GM20000 (cell line): Measurements from ENCODE around the gene ZNF823.

Source experiments
- DNase-seq: peaks from one replicate; pipeline ENCODE4 v3.0.0; 2012; ENCODE audit warnings: low spot score
- TF ChIP-seq, protein P1 (sequence below): IDR thresholded peaks from 2 replicates; pipeline ENCODE4 v1.5.1; 2012; ENCODE audit warnings: mild to moderate bottlenecking, control low read depth; ENCODE audit errors: extremely low read depth, missing control alignments

ZNF823 gene

DNA sequence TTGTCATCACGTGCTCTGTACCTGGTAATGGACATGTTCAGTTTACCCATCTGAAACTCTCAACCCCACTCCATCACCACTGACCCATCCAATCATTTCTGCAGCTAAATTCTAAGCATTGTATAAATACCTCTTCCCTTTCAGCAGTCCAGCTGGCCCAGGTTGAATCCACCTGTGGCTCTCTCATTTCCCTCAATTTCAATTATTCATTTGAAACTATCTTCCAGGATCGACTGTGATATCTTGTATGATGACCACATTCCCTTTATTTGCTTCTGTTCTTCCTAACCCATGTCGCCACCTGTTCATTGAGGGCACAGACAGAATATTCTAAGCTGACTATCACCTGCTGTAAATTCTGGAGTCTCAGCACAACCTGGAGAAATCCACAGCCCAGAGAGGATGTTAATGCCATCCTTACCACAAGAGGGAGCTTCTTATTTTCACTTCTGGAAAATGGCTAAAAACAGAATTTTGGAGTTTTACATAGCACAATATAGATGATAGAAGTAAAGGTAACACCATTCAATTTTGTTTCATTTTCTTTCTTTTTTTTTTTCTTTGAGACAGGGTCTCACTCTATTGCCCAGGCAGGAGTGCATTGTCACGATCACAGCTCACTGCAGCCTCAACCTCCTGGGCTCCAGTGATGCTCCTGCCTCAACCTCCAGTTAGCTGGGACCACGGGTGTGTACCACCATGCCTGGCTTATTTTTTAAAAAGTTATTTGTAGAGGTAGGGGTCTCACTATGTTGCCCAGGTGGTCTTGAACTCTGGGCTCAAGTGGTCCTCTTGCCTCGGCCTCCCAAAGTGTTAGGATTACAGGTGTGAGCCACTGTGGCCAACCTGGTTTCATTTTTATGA is 38.6 kb downstream of the ZNF823 start:
- TF ChIP-seq, protein P1, sequence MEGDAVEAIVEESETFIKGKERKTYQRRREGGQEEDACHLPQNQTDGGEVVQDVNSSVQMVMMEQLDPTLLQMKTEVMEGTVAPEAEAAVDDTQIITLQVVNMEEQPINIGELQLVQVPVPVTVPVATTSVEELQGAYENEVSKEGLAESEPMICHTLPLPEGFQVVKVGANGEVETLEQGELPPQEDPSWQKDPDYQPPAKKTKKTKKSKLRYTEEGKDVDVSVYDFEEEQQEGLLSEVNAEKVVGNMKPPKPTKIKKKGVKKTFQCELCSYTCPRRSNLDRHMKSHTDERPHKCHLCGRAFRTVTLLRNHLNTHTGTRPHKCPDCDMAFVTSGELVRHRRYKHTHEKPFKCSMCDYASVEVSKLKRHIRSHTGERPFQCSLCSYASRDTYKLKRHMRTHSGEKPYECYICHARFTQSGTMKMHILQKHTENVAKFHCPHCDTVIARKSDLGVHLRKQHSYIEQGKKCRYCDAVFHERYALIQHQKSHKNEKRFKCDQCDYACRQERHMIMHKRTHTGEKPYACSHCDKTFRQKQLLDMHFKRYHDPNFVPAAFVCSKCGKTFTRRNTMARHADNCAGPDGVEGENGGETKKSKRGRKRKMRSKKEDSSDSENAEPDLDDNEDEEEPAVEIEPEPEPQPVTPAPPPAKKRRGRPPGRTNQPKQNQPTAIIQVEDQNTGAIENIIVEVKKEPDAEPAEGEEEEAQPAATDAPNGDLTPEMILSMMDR, result peak; percentile 52
- DNase-seq, result peak; percentile 31

DNA sequence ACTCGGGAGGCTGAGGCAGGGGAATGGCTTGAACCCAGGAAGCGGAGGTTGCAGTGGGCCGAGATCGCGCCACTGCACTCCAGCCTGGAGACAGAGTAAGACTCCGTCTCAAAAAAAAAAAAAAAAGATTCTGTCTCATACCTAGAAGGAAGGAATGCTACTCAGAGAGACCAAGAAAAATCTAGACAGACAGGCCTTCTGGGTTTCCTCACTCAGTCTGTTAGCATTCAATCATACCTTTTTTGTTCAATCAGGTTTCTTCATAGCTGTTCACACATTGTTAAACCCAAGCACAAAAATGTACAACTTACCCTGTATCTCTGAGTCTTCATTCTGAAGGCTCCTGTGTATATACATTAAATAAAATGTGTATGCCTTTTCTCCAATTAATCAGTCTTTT is 40.5 kb downstream of the ZNF823 start:
- TF ChIP-seq, protein P1, result no peak
- no peak for DNase-seq

DNA sequence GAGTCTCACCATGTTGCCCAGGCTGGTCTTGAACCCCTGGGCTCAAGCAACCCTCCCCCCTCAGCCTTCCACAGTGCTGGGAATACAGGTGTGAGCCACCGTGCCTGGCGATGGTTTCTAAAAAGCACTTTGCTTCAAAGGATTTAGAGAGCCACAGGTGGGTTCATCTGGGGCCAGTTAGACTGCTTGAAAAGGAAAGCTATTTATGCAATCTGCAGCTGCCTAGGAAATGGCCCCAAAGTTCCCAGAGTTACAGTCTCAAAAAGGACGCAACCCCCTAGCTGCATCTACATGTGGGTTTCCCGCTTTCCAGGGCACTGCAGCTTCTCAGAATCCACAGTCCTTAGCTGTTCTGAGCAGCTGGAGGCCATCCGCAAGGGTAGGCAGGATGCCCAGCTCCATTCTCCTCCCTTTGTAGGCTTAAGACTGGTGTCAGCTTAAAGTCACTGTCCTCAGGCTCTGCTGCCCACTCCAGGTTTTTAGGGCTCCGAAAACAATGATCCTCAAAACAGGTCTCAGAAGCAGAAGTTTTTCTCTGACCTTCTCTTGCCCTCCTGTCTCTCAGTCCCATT is 41.4 kb downstream of the ZNF823 start:
- TF ChIP-seq, protein P1, result no peak
- DNase-seq, result no peak

DNA sequence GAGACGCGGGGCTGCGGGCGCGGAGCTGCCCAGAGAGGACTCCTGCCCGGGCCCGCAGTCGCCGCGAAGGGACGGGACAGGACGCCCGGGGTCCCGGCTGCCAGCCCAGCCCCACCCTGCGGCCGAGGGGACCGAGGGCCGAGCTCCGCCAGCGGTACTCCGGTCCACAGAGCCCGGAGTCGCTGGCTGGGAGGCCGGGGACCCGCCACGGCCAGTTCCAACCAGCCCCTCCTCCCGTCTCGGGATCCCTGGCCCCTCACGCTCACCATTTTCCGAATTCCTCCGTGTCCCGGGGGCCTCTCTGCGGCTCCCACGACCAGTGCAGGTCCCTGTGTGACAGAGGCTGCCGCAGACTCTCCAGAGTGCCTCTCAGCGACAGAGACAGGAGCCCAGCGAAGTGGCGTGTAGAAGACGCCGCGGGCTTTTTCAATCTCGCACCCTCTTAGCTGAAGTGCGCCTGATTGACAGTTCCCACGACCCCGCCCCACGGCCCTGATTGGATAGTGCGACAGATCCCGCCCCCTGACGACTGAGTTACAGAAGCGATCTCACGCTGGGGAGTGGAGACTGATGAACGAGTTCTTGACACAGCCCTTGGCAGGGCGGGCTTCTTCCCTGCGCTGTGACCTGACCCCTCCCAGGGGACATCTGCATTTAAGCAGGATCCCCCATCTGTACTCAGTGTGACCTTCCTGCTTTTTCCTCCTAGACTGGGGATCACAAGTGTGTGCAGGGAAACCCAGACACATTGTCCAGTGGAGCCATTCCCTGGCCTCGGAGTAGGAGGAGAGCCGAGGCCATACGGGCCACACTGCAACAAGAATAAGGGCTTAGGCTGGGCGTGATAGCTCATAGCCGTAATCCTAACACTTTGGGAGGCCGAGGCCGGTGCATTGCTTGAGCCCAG is 44.0 kb downstream of the ZNF823 start:
- DNase-seq, result peak; percentile 95

DNA sequence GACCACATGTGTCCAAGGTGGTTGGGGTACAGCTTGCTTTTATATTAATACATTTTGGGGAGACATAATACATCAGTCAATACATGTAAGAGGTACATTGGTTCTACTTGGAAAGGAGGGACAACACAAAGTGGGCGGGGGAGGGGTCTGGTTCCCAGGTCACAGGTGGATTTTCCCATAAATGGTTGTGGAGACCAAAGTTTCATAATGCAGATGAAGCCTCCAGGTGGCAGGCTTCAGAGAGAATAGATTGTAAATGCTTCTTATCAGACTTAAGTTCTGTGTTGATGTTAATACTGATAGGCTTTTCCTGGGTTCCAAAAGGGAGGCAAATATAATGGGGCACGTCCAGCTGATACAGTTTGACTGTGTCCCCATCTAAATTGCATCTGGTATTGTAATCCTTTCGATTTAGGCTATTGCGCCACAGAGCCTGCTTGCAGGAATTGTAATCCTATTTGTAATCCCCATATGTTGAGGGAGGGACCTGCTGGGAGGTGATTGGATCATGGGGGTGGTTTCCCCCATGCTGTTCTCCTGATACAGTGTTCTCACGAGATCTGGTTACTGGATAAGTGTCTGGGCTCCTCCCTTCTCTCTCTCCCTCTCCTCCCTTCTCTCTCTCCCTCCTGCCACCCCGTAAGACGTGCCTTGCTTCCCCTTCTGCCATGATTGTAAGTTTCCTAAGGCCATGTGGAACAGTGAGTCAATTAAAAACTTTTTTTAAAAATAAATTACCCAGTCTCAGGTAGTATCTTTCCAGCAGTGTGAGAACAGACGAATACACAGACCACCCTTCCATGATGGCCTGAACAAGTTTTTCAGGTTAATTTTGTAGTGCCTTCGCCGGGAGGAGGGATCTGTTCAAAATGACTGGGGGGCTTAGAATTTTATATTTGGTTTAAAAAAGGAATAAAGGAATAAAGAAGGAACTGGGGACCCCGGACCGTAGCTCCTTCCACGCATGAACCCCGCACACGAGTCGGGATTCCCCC is 44.9 kb downstream of the ZNF823 start:
- TF ChIP-seq, protein P1, result peak; percentile 5
- DNase-seq, result no peak

More for the DNA sequence above, 44.0 kb downstream of the ZNF823 start:
- TF ChIP-seq, protein P1, result no peak

DNA sequence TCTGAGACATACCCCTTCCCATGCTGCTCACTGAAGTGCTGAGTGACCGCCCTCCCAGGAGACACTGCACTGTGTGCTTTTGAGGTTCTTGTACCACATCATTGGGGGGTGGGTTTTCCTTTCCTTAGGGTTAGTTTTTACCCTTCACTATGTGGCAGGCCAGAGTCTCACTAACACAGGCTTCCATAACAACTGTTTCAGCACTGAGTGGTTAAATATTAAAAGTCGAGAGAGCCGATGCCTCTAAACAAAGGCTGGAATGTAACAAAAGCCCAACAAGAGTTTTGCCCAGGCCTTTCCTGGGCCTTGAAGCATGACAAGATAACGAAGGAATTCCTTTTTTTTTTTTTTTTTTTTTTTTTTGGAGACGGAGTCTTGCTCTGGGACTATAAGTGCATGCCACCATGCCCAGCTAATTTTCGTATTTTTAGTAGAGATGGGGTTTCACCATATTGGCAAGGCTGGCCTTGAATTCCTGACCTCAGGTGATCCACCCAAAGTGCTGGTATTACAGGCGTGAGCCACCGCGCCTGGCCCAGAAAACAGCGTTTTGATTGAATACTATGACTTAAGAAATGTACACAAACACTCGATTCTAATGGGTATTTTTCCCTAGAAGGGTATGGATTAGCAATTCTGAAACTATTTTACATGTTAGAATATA is 46.5 kb downstream of the ZNF823 start:
- TF ChIP-seq, protein P1, result no peak
- DNase-seq, result no peak
